GM21367 (cell line): ENCODE results near the gene AHCYL1.

Experiments used
- ATAC-seq: cut with Tn5 transposase; IDR thresholded peaks from one replicate; pipeline ENCODE4 v1.9.1; 2021; ENCODE audit not compliant: unreplicated experiment

AHCYL1 gene

DNA sequence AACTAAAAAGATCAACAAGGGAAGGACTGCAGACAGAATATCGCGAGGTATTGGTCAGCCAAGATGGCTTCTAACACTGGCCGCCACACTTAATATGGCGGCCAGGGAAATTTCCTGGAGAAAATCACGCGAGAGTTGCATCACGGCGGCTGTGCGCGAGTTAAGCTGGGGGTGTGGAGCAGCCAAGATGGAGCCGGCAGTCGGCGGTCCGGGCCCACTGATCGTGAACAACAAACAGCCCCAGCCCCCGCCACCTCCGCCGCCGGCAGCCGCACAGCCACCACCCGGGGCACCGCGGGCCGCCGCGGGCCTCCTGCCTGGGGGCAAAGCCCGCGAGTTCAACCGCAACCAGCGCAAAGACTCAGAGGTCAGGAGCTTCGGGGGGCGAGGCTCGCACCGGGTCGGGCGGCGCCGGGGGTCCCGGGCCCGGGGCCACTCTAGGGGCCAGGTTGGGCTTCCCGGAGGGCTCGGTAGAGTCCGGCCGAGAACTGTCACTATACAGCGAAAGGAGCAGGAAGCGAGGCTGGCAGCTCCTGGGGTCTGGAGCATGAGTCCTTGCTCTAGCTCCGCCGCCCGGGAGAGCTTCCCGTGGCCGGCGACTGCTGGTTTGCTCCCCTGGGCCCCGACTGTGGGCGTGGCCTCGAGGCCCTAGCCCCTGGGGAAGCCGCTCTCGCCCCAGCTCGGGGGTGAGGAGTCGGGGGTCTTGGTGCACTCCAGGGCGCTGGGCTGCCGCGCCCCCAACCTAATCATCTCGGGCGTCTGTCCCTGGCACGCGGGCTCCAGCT lies 50.1 kb downstream of the AHCYL1 start, which contains the start of gene STRIP1:
Gene STRIP1 (plus strand): TSS at position 174 of the 785 bp plus-strand sequence. CDS start 14 bp downstream, at position 188.
- ATAC-seq, result peak; percentile 77

DNA sequence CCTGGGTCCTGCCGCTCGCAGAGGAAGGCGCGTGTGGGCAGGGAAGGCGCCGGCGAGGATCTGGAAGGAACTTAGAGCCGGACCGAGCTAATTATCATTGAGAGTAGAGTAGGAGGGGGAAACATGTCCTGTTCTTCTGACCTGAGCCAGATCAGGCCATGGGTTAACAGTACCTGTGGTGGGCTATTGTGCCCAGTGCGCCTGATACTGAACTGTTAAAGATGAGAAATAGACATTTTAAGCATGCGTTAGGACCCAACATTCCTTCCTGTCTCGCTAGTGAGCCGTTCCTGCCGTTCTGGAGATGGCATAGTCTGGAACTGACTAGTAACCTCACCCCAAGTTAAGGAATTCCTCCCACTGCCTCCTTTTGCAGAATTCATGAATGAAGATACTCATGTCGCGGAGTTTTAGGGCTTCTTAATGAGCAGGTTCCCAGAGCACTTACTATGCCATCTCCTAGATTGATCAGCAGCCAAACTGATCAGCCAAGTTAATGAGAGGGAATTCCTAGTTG lies 50.7 kb downstream of the AHCYL1 start:
- no peak for ATAC-seq

DNA sequence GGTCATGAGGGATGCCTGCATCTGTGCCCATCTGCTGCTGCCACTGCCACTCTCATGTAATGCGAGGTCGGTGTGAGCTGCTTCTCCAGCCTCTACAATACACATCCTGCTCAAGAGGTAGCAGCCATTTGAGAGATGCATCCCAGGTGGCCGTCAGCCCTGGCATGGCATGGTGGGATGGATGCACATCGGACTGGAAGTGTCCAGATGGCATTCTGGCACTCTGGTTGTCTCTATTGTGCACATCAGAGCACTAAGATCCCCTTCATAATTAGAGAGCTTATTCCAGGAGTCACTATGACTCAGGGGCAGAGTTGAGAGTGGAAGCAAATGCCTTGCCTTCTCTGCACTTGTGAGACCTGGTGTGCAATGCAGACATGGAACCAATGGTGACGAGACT lies 53.7 kb downstream of the AHCYL1 start:
- ATAC-seq, result no peak

DNA sequence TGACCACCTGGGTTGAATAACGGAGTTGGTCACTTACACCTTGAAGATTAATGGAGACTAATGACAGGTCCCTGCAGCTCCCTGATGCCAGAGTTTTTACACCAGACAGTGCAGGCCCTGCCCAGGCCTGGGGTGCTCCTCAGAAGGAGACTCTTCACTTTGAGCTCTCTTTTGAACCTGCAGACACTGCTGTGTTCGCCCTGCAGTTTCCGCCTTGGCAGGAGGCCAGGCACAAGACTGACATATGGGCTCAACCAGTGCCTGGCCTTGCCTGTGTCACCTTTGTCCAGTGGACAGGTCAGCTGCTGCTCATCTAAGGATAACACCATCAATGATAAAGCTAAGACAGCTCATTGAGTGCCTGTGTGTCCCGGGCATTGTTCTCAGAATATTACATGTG lies 55.1 kb downstream of the AHCYL1 start:
- no peak for ATAC-seq

DNA sequence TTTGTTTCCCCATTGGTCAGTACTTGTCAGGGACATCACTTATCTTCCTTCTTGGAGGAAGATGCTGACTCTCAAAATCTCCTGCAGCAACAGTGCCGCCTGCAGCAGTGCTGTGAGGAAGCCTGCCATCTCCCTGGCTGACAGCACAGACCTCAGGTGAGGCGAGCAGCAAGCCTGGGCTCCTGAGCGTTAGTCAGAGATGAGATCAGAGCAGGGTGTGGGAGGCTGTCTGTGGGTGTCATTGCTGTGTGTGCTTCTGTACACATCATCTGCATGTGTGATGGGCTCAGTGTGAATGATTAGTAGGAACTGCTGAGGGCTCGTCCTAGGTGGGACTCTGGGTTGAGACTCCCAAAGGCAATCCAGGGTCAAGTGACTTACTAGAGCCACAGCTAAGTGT lies 56.0 kb downstream of the AHCYL1 start:
- ATAC-seq, result no peak

DNA sequence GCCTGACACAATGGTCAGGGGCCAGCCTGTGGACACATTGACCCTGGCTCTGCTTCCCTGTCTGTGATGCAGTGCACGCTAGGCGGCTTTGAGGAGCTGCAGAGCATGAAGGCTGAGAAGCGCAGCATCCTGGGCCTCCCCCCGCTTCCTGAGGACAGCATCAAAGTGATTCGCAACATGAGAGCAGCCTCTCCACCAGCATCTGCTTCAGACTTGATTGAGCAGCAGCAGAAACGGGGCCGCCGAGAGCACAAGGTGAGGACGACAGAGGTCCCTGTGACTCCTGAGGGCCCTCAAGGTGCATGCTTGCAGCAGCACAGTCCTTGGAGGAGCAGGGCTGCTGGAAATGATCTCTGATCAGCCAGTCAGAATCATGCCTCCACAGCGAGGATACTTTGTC lies 58.5 kb downstream of the AHCYL1 start:
- ATAC-seq, result no peak

DNA sequence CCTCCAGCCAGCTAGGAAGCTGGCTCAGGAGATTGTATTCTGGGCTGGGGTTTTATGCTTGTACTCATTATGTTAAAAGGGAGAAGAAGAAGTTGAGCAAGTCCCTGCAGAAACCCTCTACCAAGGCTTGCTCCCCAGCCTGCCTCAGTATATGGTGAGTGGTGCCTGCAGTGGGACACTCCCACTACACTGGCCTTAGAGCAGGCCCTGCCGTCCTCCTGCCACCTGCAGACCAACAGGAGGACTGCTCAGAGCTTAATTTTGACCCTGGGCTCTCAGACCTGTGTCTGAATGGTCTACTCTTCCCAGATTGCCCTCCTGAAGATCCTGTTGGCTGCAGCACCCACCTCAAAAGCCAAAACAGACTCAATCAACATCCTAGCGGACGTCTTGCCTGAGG lies 62.9 kb downstream of the AHCYL1 start:
- ATAC-seq, result no peak

DNA sequence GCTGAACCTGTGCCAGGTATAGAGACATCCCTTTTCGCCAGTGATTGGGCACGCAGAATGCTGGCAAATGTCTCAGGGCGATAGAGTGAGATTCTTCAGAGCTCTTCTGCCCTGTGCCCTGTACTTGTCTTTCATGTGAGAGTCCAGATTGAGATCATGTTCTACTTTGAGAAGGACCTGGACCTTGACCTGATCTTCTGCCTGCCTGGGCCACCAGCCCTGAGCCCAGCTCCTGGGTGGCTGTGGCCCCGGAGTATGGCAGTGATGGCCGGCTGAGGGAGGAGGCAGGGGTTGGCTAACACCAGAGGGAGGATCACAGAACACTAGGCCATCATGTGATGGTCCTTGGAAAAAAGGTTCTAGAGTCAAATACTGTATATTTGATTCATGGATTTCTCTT lies 63.7 kb downstream of the AHCYL1 start:
- ATAC-seq, result no peak

DNA sequence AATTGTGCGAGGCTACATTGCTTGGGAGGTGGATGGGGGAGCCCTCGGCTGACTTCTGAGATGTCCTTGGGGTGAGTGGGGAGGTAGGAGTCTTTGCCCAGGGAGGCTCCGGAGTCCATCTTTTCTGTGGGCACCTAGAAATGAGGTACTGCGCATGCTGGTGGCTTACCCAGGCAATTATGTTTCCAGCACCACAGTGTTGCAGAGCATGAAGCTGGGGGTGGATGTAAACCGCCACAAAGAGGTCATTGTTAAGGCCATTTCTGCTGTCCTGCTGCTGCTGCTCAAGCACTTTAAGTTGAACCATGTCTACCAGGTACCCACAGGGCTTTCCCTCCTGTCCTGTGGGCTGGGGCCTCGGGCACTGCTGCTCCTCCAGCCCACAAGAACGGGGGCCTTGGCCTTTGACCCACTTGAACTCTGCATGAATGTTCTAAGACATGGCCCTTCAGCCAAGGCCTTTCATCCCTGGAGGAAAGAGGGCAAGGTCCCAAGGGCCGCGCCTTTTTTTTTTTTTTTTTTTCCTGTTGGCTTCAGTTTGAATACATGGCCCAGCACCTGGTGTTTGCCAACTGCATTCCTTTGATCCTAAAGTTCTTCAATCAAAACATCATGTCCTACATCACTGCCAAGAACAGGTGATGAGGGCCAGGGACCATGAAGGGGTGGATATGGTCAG lies 64.5 kb downstream of the AHCYL1 start:
- ATAC-seq, result no peak

DNA sequence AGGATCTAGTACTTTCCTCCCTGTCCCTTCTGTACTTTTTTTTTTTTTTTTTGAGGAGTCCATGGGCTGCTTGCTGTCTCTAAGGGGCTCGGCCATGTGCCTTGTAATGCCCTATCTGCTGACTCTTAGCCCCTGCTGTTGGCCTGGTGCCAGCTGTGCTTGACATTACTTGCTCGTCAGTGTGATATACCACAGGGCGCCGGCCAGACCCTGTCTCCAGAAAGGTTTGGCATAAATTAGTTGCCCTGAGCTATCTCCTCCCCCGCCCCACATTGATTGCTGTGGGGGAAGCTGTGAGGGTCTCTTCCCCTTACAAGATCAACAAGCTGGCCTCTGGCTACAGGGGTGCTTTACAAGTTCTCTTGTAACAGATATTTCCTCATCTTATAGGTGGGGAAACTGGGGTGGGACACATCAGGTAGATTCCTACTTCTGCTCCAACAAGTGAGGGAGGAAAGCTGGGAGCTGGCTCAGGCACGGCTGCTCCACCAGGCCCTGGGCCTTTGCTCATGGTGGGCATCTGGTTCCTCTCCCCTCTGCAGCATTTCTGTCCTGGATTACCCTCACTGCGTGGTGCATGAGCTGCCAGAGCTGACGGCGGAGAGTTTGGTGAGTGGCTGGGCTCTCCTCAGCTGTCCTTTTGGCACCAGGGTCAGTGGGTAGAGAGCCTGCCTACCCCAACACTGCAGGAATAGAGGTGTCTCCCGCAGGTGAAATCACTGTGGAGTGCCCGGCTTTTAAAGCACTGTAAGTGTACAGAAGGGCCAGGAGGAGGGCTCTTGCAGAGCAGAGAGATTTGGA lies 65.4 kb downstream of the AHCYL1 start:
- ATAC-seq, result no peak

DNA sequence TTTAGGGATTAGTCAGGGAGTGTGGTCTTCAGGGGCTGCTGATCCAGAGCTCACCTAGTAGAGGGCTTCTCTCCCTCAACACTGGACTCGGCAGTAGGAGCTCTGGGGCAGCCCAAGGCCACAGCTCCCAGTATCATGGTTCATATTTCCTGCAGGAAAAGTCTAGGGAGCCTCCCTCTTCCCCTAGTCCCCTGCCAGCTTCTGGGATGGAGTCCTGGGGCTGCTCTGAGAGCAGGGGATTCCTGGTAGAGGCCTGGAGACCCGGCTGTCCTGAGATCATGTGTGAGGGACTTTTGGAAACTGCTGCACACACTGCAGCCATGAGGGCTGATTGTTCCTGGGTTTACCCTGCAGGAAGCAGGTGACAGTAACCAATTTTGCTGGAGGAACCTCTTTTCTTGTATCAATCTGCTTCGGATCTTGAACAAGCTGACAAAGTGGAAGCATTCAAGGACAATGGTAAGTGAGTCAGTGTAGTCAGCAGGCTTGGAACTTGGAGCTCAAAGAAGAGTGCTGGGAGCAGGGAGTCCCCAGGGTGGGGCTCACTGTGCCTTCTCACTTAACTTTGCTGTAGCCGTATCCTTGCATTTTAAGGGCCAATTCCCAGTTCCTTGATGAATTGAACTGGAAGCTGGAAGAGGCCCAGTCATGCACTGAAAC lies 66.2 kb downstream of the AHCYL1 start:
- ATAC-seq, result no peak

DNA sequence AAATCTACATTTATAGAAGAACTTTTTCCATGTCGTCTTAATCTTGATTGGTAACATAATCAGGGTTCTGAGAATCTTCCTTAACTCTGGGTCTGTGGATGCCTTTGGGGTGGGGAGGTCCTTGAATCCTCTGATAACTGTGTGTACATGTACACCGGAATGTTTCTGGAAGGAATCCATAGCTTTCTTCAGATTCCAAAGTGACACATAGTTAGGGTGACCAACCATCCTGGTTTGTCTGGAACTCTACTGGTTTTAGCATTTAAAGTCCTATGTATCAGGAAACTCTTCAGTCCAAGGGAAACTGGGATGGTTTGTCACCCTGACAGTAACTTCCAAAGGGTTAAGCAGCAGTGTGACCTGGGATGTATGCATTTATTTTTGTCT lies 66.7 kb downstream of the AHCYL1 start:
- no peak for ATAC-seq

DNA sequence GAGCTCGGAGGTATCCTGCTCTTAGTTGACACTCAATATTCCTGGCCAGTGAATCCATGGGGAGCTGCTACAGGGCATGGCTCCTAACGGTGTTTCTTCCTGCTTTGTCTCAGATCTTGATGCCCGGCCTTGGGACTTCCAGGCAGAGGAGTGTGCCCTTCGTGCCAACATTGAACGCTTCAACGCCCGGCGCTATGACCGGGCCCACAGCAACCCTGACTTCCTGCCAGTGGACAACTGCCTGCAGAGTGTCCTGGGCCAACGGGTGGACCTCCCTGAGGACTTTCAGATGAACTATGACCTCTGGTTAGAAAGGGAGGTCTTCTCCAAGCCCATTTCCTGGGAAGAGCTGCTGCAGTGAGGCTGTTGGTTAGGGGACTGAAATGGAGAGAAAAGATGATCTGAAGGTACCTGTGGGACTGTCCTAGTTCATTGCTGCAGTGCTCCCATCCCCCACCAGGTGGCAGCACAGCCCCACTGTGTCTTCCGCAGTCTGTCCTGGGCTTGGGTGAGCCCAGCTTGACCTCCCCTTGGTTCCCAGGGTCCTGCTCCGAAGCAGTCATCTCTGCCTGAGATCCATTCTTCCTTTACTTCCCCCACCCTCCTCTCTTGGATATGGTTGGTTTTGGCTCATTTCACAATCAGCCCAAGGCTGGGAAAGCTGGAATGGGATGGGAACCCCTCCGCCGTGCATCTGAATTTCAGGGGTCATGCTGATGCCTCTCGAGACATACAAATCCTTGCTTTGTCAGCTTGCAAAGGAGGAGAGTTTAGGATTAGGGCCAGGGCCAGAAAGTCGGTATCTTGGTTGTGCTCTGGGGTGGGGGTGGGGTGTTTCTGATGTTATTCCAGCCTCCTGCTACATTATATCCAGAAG lies 69.2 kb downstream of the AHCYL1 start:
- ATAC-seq, result no peak

DNA sequence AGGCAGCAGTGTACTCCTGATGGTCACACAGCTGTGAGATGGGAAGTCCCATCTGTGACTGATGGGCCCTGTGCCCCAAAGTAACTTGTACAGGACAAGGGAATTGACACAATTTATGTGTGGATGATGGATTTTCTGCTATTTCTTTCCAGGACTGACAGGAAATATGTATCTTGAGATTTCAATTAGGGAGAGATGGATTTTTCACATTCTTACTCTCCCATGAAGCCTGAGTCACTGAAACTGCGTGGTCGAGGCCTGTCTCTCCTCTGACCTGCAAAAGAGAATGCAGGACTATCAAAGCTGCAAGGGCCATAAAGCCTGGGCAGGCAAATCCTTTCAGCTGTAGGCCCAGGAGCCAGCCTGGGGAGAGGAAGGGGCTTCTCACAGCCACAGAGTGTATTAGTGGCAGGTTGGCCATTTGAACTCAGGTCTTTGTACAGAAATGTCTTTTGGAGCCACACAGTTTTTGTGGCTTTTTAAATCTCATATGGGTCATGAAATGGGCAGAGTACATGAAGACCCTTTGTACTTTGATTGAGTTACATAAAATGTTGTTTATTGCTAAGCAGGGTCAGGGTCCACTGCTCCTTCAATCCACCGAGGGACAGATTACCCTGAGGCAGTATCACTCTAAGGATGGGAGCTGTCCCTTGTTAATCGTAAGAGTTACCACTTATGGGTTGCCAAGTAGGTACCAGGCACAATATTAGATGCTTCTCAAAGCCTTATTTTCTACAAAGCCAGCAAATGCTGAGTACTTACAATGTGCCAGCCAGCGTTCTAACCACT lies 71.1 kb downstream of the AHCYL1 start:
- no peak for ATAC-seq

DNA sequence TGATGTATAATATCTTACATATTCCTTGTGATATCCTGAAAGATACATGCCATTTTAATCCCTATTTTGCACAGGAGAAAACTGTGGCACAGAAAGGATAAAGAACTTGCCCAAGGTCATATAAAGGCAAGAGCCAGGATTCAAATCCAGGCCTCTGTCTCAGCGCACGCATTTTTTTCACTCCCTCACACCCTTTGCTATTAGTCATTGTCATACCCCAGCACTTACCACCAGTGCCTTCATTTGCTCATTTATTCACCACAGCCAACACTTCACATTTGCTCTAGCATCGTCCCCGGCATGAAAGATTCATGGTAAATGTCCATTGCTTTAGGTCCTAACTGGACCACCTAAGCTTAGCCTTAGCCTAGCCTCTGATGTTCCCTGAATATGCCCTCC lies 71.7 kb downstream of the AHCYL1 start:
- no peak for ATAC-seq

DNA sequence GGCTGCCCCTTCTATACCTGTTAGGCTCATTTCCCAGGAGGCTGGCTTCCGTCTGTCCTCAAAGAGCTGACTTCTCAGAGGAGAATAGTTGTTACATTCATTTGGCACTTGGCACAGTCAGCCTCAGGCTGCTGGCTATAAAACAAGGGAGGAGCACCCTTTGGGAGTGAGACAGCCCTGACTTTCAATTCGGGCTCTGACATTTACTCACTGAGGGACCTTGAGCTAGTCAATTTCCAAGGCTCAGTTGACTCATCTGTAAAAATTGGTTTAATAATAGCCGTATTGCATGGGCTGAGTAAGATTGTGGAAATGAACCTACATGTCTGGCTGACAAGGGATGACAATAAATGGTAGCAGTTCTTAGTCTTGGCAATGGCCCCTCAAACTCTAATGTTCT lies 72.2 kb downstream of the AHCYL1 start:
- no peak for ATAC-seq

DNA sequence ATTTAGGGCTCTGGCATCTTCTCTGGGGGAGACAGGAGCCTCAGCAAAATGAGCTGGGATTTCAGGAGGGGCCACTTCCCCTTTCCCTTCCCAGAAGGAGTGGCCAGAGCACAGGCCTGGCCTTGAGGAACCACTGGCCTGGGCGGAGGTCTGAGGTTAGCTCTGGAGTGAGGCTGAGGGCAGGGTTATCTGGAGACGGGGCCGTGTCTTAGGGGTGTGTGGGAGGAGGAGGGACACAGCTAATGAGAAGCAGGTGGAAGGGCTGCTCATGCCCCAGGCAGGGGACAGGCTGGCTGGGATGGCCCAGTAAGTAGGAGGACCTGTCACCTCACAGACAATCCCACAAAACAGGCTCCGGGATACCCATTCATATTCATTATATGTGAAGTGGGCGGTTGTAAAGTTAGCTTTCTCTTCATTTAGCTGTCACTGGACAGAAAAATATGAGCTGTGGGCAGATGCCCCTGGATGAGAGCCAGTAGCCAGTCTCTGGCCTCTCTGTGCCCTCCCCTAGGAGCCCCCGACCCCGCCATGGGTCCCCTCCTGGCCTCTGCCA lies 73.5 kb downstream of the AHCYL1 start:
- no peak for ATAC-seq

DNA sequence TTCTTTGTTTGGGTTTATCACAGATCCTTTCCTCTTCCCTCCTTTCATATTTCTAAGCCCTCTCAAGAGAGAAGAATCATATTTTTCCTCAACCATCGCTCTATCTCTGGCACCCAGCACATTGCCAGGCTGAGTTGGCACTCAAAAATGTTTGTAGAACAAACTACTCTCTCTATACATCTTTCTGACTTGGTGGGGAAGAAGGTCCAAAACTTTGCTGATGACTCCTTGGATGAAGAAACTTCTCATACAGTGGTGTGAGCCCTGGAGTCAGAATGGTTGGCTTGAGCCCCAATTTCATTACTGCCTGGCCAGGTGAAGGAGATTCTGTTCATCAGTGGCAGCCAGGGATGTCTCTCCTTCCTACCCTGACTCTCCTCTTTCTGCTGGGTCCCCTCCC lies 74.0 kb downstream of the AHCYL1 start:
- ATAC-seq, result no peak
